Breast epithelium (tissue), 4 donors: Measurements from ENCODE around the gene MAT2B. TPM values are rescaled to one million over a fixed set of nuclear protein-coding genes. Genes with fewer than 3 reads are reported as not detected.

Experiments
- DNase-seq, 2 donors: peaks; one replicate each; pipeline ENCODE4 v3.0.0-alpha.2; 2019; ENCODE audit warnings: low spot score in 2 of 2
- H3K27ac ChIP-seq, 2 donors: fragments of 200-600 bp; sonication (generic) in 1 of 2; one replicate each; pipeline ENCODE4 v1.5.1; 2016 to 2019; ENCODE audit warnings: mild to moderate bottlenecking in 1 of 2
- H3K27me3 ChIP-seq, 2 donors: fragments of 200-600 bp; sonication (generic) in 1 of 2; one replicate each; pipeline versions ENCODE4 v1.5.1 to v1.6.0; 2017 to 2019; ENCODE audit warnings: control low read depth in 1 of 2, mild to moderate bottlenecking in 1 of 2
- H3K36me3 ChIP-seq: fragments of 200-600 bp; one replicate; pipeline ENCODE4 v1.5.1; 2019
- H3K4me1 ChIP-seq, 2 donors: fragments of 200-600 bp; sonication (generic); one replicate each; pipeline ENCODE4 v1.5.1; 2016 to 2019; ENCODE audit warnings: control low read depth in 1 of 2
- H3K4me3 ChIP-seq, 3 donors: fragments of 200-600 bp; sonication (generic); 1 replicate in 2 of 3; 2 replicates in 1 of 3; pipeline ENCODE4 v1.5.1; 2016 to 2019; ENCODE audit warnings: mild to moderate bottlenecking in 3 of 3, moderate library complexity in 2 of 3
- H3K9me3 ChIP-seq, 2 donors: fragments of 200-600 bp; sonication (generic) in 1 of 2; one replicate each; pipeline ENCODE4 v1.5.1; 2016 to 2019; ENCODE audit warnings: control low read depth in 1 of 2
- CTCF ChIP-seq, 3 donors: fragments of 450-650 bp; IDR thresholded peaks; one replicate each; pipeline ENCODE4 v1.5.1; 2016 to 2017; ENCODE audit warnings: antibody characterized with exemption in 3 of 3, mild to moderate bottlenecking in 3 of 3, moderate library complexity in 3 of 3
- POLR2A ChIP-seq: fragments of 450-650 bp; IDR thresholded peaks from one replicate; pipeline ENCODE4 v1.6.1; 2016; ENCODE audit warnings: antibody characterized with exemption, mild to moderate bottlenecking, moderate library complexity
- POLR2AphosphoS5 ChIP-seq, 3 donors: sonication (generic); formaldehyde crosslinking; IDR thresholded peaks; one replicate each; pipeline ENCODE4 v1.6.1; 2017; ENCODE audit warnings: antibody characterized with exemption in 3 of 3
- intact Hi-C: fragments of 100-400 bp; cut with DNase I; formaldehyde crosslinking; loops from one replicate; pipeline ENCODE4 v1.15.1; 2023; ENCODE audit warnings: low total_unique reads
- total RNA-seq, 3 donors: library from RNA; depleted of rRNA; stranded (reverse); fragments of >200 nt; gene quantifications; one replicate each; pipeline ENCODE4 v1.1.0, GENCODE V29; 2016

The MAT2B gene
- total RNA-seq, 3 donors from 2014 or later: 49.0 to 68.8 (median 55.4) TPM

DNA sequence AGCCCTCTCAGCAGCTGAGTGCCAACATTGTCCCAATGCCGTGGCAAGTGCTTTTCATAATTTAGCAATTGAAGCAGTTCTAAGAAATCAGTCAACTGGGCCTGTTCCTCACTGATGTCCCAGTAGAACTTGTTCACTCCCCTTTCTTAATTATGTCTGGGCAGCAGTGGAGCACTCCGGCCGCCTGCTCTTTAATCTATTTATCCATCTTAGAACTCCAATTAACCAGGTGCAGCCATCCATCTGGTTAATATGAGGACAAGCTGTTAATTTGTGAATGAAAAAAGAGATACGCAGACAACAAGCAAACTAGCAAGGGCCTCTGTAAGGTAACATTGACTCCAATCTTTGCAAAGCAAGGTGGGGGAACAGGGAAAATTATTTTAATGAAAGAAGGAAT, 39.4 kb downstream of the MAT2B start:
- TF ChIP-seq POLR2AphosphoS5 (IDR thresholded peaks at IDR 0.05) (no peak), CTCF (IDR thresholded peaks at IDR 0.05) (no peak), POLR2A (no peak)
- no peak for DNase-seq
- Histone ChIP-seq H3K27me3 (no peaks in the 10 kb centered on the region), H3K9me3 (no peaks in the 10 kb centered on the region), H3K36me3 (no peaks in the 10 kb centered on the region), H3K4me3 (no peak overlapping the region), H3K27ac (no peak overlapping the region), H3K4me1 (no peaks in the 10 kb centered on the region)
- intact Hi-C loops: no loop called here

DNA sequence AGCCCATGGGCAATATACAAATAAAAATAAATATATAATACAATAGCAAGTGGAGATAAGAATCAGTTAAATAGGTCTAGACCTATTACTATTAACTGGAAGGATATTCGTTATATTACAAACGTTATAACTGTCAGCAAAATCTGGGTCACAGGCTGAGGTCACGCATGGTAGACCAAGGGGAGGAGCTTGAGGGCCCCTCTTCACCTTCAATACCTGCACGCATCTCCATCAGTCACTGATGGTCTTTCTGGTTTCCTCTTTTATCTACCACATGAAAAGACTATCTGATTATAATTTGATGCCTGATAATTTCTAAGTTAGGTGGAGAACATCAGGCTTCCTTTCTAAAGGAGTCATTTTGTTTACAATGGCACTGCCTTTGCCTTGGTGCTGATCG, 43.2 kb downstream of the MAT2B start:
- no peaks in the 10 kb centered on the region for H3K4me1 ChIP-seq
- no peaks in the 10 kb centered on the region for H3K27me3 ChIP-seq
- DNase-seq: no peak
- no peak overlapping the region for H3K27ac ChIP-seq
- intact Hi-C loops: no loop called here
- H3K36me3 ChIP-seq: no peaks in the 10 kb centered on the region
- H3K9me3 ChIP-seq: no peaks in the 10 kb centered on the region
- no peak overlapping the region for H3K4me3 ChIP-seq
- no peak for TF ChIP-seq CTCF (IDR thresholded peaks at IDR 0.05)

GRCh38 chr5:163551156-163551555, 45.7 kb downstream of the MAT2B start:
- Histone ChIP-seq H3K4me1 (no peaks in the 10 kb centered on the region), H3K36me3 (no peaks in the 10 kb centered on the region), H3K9me3 (no peaks in the 10 kb centered on the region), H3K27ac (no peak overlapping the region), H3K27me3 (no peaks in the 10 kb centered on the region), H3K4me3 (no peak overlapping the region)
- DNase-seq: no peak
- no peak for TF ChIP-seq CTCF (IDR thresholded peaks at IDR 0.05)
- no peak for TF ChIP-seq POLR2A
- no peak for TF ChIP-seq POLR2AphosphoS5 (IDR thresholded peaks at IDR 0.05)
- intact Hi-C loops: no loop called here

- no peak overlapping the region for H3K4me3 ChIP-seq
- TF ChIP-seq POLR2AphosphoS5 (IDR thresholded peaks at IDR 0.05): no peak
- no peak for TF ChIP-seq CTCF (IDR thresholded peaks at IDR 0.05)
- no peaks in the 10 kb centered on the region for H3K4me1 ChIP-seq
- H3K9me3 ChIP-seq: peaks cover 0 to 3% of the 10 kb centered on the region in 2 donors
- no peak overlapping the region for H3K27ac ChIP-seq
- H3K36me3 ChIP-seq: no peaks in the 10 kb centered on the region
- H3K27me3 ChIP-seq: no peaks in the 10 kb centered on the region
- intact Hi-C loops: no loop called here
- DNase-seq: no peak
These were observed 47.1 kb downstream of the MAT2B start for GRCh38 chr5:163552536-163552935.

- H3K4me1 ChIP-seq: no peaks in the 10 kb centered on the region
- H3K9me3 ChIP-seq: peaks cover 0 to 3% of the 10 kb centered on the region in 2 donors
- no peak for DNase-seq
- intact Hi-C loops: no loop called here
- H3K27me3 ChIP-seq: no peaks in the 10 kb centered on the region
- H3K4me3 ChIP-seq: no peak overlapping the region
- H3K36me3 ChIP-seq: no peaks in the 10 kb centered on the region
- TF ChIP-seq CTCF (IDR thresholded peaks at IDR 0.05): no peak
- no peak for TF ChIP-seq POLR2A
- TF ChIP-seq POLR2AphosphoS5 (IDR thresholded peaks at IDR 0.05): no peak
- no peak overlapping the region for H3K27ac ChIP-seq
These were observed 55.9 kb downstream of the MAT2B start for GRCh38 chr5:163561339-163561738.
